Lower lobe of right lung (tissue), 2 donors: Measurements from ENCODE around the gene SLC37A2. TPM values are rescaled to one million over a fixed set of nuclear protein-coding genes. Genes with fewer than 3 reads are reported as not detected.
"Not testable (repeated sequence)": the region's sequence is repeated elsewhere in the genome, so short reads cannot be mapped to it uniquely, and the experiment has no call there.

Experiments used
- ATAC-seq, 2 donors: fragments of 200-7000 bp; cut with Tn5 transposase; one replicate each; pipeline ENCODE4 v1.9.1; 2020 to 2022; ENCODE audit warnings: mild to moderate bottlenecking in 2 of 2, moderate library complexity in 2 of 2
- DNase-seq: peaks from one replicate; pipeline ENCODE4 v3.0.0-alpha.2; 2020
- H3K27ac ChIP-seq: fragments of 200-600 bp; one replicate; pipeline ENCODE4 v1.8.0; 2022
- H3K27me3 ChIP-seq: fragments of 200-600 bp; one replicate; pipeline ENCODE4 v1.8.0; 2022; ENCODE audit warnings: low read depth
- H3K36me3 ChIP-seq: fragments of 200-600 bp; one replicate; pipeline ENCODE4 v1.8.0; 2022; ENCODE audit warnings: mild to moderate bottlenecking
- H3K4me1 ChIP-seq: fragments of 200-600 bp; one replicate; pipeline ENCODE4 v1.8.0; 2022
- H3K4me3 ChIP-seq: fragments of 200-600 bp; one replicate; pipeline ENCODE4 v1.8.0; 2022; ENCODE audit warnings: mild to moderate bottlenecking
- H3K9me3 ChIP-seq: fragments of 200-600 bp; one replicate; pipeline ENCODE4 v1.8.0; 2022
- intact Hi-C: fragments of 100-400 bp; cut with DNase I; formaldehyde crosslinking; loops from one replicate; pipeline ENCODE4 v1.11.0; 2022
- total RNA-seq: library from RNA; stranded (reverse); fragmentation: NEBNext Ultra II Directional; extraction: Animal tissue kit (Norgen Biotek cat#: 25700); gene quantifications from one replicate; pipeline ENCODE4 v1.2.1, GENCODE V29; 2021
- TF ChIP-seq, protein P1 (sequence below): fragments of 200-600 bp; IDR thresholded peaks from one replicate; pipeline ENCODE4 v1.8.0; 2022; ENCODE audit warnings: antibody characterized with exemption, mild to moderate bottlenecking
- donor health status: DM: no; HTN: yes; CAD: no; lungs with severe emphysema.

Gene SLC37A2
- total RNA-seq, 1 donor from 2014 or later, result 25.0 TPM

DNA sequence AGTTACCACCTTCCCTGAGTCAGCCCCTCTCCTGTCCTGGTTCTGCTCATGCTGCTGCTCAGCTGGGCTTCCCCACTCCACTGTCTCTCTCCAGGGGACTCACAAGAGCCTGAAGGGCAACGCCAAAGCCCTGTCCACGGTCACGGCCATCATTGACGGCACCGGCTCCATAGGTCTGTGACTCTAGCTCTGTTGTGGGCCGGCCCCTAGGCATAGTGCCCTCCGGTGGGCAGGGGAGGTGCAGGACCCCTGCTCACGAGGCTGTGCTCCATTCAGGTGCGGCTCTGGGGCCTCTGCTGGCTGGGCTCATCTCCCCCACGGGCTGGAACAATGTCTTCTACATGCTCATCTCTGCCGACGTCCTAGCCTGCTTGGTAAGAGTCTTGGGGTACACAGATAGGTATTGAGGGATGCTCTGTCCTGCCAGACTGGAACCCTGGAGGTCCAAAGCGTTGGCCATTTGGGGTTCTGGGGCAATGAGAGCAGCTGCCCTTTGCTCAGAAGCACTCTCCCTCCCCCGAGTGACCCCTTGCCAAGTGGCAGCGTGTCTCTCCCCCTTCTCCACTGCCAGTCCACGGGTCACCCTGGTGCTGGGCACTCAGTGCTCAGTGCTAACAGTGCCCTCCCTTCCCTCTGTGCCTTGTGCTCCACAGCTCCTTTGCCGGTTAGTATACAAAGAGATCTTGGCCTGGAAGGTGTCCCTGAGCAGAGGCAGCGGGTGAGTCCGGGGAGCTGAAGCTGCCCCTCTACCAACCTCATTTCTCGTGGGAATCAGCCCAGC is 22.4 kb downstream of the SLC37A2 start:
- intact Hi-C loops, result no loop called here
- no peak for ATAC-seq
- Histone ChIP-seq H3K36me3 (no peaks in the 10 kb centered on the region), H3K27me3 (no peaks in the 10 kb centered on the region), H3K4me1 (no peaks in the 10 kb centered on the region), H3K27ac (no peak overlapping the region), H3K9me3 (no peaks in the 10 kb centered on the region), H3K4me3 (no peak overlapping the region)
- DNase-seq, result peak; percentile 44
- TF ChIP-seq, protein P1, sequence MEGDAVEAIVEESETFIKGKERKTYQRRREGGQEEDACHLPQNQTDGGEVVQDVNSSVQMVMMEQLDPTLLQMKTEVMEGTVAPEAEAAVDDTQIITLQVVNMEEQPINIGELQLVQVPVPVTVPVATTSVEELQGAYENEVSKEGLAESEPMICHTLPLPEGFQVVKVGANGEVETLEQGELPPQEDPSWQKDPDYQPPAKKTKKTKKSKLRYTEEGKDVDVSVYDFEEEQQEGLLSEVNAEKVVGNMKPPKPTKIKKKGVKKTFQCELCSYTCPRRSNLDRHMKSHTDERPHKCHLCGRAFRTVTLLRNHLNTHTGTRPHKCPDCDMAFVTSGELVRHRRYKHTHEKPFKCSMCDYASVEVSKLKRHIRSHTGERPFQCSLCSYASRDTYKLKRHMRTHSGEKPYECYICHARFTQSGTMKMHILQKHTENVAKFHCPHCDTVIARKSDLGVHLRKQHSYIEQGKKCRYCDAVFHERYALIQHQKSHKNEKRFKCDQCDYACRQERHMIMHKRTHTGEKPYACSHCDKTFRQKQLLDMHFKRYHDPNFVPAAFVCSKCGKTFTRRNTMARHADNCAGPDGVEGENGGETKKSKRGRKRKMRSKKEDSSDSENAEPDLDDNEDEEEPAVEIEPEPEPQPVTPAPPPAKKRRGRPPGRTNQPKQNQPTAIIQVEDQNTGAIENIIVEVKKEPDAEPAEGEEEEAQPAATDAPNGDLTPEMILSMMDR, result no peak

DNA sequence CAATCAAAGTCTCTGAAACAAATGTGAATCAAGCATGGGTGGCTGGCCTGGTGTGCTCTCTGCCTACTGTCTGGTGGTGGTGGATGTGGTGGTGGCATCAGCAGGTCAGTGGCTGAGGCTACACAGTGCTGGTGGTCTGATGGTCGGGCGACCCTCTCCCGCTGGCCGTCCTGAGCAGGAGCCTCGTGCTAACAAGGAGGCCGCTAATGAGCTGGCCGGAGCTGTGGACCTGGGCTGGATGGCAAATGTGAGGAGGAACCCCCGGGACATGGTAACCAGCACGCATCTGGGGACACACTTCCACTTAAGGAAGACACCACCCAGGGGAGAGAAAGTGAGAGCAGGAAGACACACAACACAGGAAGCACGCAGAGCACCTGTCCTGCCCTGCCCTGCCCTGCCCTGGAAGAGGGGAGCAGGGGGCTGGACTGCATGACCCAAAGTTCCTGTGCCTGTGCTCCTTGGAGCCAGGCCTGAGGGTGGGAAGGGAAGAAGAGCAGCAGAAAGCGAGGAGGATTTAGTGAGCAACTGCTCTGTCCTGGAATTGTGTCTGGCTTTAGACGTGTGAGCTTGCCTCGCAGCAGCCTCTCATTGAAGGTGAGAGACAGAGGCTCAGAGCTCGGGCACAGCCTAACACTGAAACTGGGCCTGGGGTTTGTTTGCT is 23.7 kb downstream of the SLC37A2 start:
- intact Hi-C loops, result no loop called here
- TF ChIP-seq, protein P1, result no peak
- DNase-seq, result peak; percentile 42
- Histone ChIP-seq H3K27me3 (no peaks in the 10 kb centered on the region), H3K4me1 (peaks cover 11% of the 10 kb centered on the region), H3K27ac (no peak overlapping the region), H3K4me3 (no peak overlapping the region), H3K9me3 (no peaks in the 10 kb centered on the region), H3K36me3 (no peaks in the 10 kb centered on the region)
- no peak for ATAC-seq

DNA sequence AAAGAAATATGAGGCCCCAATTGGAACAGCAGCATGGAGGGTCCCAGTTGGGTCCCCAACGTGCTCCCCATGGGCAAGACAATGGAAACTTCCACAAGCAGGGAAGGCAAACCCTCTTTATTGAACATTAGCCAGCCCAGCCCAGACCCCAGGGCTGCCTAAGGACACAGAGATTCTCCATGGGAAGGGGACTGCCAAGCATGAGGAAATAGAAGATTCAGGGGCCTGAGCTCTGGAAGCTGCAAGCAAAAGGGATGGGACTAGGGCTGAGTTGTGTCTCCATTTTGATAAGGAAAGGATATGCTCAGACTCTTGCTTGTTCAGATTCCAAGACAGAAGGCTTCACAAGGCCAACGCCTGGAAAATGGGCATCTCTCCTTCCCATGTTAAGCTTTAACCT is 25.0 kb downstream of the SLC37A2 start:
- DNase-seq (no peak), ATAC-seq (no peak)
- Histone ChIP-seq H3K36me3 (no peaks in the 10 kb centered on the region), H3K27ac (no peak overlapping the region), H3K27me3 (no peaks in the 10 kb centered on the region), H3K4me3 (no peak overlapping the region), H3K4me1 (peaks cover 11% of the 10 kb centered on the region), H3K9me3 (no peaks in the 10 kb centered on the region)
- intact Hi-C loops, result no loop called here
- TF ChIP-seq, protein P1, result no peak

DNA sequence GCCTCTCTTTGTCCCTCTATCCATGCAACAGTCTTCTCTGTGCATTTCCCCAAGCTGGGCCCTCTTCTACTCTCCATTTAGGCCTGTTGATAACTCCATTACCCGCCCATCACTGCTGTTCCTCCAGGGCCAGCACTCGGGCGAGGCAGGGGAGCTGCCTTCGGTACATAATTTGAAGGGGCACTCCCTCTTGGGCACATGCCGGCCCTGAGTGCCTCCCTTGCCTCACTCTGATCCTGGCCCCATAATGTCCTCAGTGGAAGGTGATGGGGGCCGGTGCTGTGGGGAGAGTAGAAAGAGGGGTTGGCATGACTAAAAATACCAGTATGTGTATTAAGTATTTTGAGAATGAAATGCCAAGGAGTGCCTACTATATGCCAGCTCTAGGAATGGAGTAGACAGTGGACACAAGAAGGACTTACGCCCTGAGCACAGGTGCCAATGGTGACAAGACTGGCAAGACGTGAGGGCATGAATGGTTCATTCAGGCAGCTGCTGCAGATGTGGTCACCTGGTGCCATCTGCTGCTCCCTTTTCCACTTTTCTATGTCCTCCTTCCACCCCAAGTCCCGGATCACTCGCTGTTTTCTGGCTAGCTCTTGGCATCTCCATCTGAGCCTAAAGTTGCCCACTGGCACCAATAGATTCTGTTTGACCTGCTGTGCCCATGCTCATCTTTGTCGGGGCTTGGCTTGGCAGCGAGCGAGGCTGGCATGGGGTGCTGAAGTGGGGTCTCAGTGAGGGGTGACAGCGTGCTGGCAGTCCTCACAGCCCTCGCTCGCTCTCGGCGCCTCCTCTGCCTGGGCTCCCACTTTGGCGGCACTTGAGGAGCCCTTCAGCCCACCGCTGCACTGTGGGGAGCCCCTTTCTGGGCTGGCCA is 25.7 kb downstream of the SLC37A2 start:
- no peak for DNase-seq
- intact Hi-C loops, result no loop called here
- ATAC-seq, result no peak

DNA sequence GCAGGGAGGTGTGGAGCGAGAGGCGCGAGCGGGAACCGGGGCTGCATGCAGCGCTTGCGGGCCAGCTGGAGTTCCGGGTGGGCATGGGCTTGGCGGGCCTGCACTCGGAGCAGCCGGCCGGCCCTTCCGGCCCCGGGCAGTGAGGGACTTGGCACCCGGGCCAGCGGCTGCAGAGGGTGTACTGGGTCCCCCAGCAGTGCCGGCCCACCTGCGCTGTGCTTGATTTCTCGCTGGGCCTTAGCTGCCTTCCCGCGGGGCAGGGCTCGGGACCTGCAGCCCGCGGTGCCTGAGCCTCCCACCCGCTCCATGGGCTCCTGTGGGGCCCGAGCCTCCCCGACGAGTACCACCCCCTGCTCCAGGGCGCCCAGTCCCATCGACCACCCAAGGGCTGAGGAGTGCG is 26.4 kb downstream of the SLC37A2 start:
- H3K36me3 ChIP-seq, H3K9me3 ChIP-seq, H3K4me3 ChIP-seq, ATAC-seq, intact Hi-C loops, H3K27me3 ChIP-seq, H3K27ac ChIP-seq, DNase-seq: not testable (repeated sequence)
- H3K4me1 ChIP-seq, result peaks cover 11% of the 10 kb centered on the region

More for the DNA sequence above, 25.7 kb downstream of the SLC37A2 start:
- Histone ChIP-seq H3K36me3 (no peaks in the 10 kb centered on the region), H3K27ac (no peak overlapping the region), H3K9me3 (no peaks in the 10 kb centered on the region), H3K27me3 (no peaks in the 10 kb centered on the region), H3K4me1 (peaks cover 11% of the 10 kb centered on the region), H3K4me3 (no peak overlapping the region)
- TF ChIP-seq, protein P1, result no peak

DNA sequence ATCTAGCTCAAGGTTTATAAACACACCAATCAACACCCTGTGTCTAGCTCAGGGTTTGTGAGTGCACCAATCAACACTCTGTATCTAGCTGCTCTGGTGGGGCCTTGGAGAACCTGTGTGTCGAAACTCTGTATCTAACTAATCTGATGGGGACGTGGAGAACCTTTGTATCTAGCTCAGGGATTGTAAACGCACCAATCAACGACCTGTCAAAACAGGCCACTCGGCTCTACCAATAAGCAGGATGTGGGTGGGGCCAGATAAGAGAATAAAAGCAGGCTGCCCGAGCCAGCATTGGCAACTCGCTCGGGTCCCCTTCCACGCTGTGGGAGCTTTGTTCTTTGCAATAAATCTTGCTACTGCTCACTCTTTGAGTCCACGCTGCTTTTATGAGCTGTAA is 27.0 kb downstream of the SLC37A2 start:
- H3K27ac ChIP-seq, H3K36me3 ChIP-seq, H3K9me3 ChIP-seq, H3K27me3 ChIP-seq, intact Hi-C loops, DNase-seq, ATAC-seq, H3K4me3 ChIP-seq: not testable (repeated sequence)
- peaks cover 11% of the 10 kb centered on the region for H3K4me1 ChIP-seq
